Measurements from ENCODE around the gene HMCN1. TPM values are rescaled to one million over a fixed set of nuclear protein-coding genes. Genes with fewer than 3 reads are reported as not detected.

Gene HMCN1
- total RNA-seq, 1 donor from 2014 or later = 3.4 TPM

DNA sequence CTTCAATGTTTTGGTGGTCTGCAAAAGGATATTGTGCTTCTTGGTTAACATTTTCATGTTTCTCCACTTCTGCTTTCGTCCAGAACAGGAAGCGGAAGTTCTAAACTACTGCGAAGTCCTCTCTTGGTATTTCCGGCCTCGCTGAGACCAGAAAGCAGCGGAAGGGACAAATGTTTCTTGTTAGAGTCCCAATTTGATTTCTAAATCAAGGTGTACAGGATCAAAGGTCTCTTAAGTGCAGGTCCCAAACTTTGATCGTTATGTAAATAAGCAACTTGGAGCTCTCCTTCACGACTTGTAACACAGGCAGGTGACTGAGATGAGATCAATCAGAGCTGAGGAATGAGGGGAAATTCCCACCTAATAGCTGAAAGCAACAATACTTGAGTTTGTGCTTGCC, 40.1 kb upstream of the HMCN1 start:
- peak overlapping the region; percentile 83 for H3K27ac Mint-ChIP-seq
- H3K27me3 Mint-ChIP-seq = peaks cover 8% of the 10 kb centered on the region
- H3K4me1 Mint-ChIP-seq (ENCODE audit: low read depth) = peaks cover 25% of the 10 kb centered on the region
- H3K36me3 Mint-ChIP-seq (ENCODE audit: insufficient read depth) = no peaks in the 10 kb centered on the region
- H3K4me3 Mint-ChIP-seq (ENCODE audit: low read depth) = peak overlapping the region; percentile 9
- TF ChIP-seq, protein P1, sequence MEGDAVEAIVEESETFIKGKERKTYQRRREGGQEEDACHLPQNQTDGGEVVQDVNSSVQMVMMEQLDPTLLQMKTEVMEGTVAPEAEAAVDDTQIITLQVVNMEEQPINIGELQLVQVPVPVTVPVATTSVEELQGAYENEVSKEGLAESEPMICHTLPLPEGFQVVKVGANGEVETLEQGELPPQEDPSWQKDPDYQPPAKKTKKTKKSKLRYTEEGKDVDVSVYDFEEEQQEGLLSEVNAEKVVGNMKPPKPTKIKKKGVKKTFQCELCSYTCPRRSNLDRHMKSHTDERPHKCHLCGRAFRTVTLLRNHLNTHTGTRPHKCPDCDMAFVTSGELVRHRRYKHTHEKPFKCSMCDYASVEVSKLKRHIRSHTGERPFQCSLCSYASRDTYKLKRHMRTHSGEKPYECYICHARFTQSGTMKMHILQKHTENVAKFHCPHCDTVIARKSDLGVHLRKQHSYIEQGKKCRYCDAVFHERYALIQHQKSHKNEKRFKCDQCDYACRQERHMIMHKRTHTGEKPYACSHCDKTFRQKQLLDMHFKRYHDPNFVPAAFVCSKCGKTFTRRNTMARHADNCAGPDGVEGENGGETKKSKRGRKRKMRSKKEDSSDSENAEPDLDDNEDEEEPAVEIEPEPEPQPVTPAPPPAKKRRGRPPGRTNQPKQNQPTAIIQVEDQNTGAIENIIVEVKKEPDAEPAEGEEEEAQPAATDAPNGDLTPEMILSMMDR (IDR thresholded peaks at IDR 0.05; ENCODE audit: unreplicated experiment) = no peak
- peaks cover 3% of the 10 kb centered on the region for H3K9me3 Mint-ChIP-seq (ENCODE audit: low read depth)
- no peak for DNase-seq (ENCODE audit: low spot score, unreplicated experiment)

DNA sequence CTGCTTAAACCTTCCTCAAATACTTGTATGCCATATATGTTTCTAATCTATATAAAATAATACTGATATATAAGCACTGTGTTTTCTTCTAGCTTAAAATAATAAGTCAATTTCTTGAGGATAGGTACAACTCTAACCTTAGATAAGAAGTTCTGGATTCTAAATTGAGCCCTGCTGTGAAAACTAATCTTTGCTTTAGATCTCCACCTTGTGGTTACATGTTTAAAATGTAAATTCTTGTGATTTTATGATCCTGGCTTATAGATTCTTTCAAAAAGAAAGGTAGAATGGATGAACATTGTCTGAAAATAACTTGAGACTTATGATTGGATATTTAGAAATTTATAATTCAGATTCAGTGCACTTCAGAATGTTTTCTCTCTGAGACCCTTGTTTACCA, 38.9 kb upstream of the HMCN1 start:
- DNase-seq (ENCODE audit: low spot score, unreplicated experiment) = no peak
- TF ChIP-seq, protein P1 (IDR thresholded peaks at IDR 0.05; ENCODE audit: unreplicated experiment) = no peak
- Mint-ChIP-seq H3K4me1 (ENCODE audit: low read depth) (peaks cover 25% of the 10 kb centered on the region), H3K27ac (no peak overlapping the region), H3K4me3 (ENCODE audit: low read depth) (no peak overlapping the region), H3K36me3 (ENCODE audit: insufficient read depth) (no peaks in the 10 kb centered on the region), H3K27me3 (peaks cover 18% of the 10 kb centered on the region), H3K9me3 (ENCODE audit: low read depth) (peaks cover 3% of the 10 kb centered on the region)

DNA sequence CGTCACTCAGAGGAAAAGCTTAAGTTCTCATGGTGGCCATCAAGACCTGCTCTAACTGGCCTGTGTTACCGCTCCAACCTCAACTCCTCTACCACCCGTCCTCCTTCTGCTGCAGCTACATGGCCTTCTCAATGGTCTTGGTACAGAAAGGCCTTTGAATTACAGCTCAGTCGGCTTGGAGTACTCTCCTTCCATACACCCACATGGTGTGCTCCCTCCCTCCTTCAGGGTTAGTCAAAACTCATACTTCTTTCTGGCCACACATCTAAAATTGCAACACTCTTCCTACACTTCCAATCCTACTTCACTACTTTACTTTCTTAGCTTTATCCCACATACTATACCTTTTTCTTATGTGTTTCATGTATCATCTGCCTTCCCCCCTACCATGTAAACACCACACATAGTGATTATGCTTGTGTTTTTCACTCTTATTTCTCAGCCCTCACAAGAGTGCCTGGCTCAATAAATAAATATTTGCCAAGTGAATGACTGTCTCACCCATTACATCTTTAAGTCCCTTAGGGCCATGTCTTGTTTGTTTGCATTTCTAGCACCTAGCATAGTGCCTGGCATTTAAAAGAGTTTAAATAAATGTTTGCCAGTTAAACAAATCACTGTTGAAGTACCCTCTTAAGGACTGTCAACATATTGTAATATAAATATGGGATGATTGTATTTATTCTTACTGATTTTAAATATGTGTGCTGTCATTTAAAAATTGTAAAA, 37.6 kb upstream of the HMCN1 start:
- Mint-ChIP-seq H3K4me1 (ENCODE audit: low read depth) (peaks cover 25% of the 10 kb centered on the region), H3K36me3 (ENCODE audit: insufficient read depth) (no peaks in the 10 kb centered on the region), H3K27me3 (peaks cover 29% of the 10 kb centered on the region), H3K4me3 (ENCODE audit: low read depth) (no peak overlapping the region), H3K9me3 (ENCODE audit: low read depth) (peaks cover 3% of the 10 kb centered on the region), H3K27ac (no peak overlapping the region)
- DNase-seq (ENCODE audit: low spot score, unreplicated experiment) = no peak
- TF ChIP-seq, protein P1 (IDR thresholded peaks at IDR 0.05; ENCODE audit: unreplicated experiment) = no peak

DNA sequence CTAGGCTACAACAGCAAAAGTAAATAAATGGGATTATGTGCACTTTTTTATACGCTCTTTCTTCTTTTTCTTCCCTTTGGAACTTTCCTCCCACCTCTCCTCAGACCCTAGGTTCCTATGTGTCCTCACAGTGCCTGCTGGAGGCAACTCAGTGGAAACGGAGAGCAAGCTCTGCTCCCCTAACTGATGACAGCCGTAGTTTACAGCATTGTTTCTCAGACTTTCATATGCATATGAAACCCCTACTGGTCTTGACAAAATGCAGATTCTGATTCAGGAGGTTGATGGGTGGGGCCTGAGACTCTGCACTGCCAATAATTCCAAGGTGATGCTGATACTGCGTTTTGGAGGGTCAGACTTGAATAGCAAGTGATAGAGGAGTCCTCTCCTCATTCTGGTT, 34.3 kb upstream of the HMCN1 start:
- H3K27ac Mint-ChIP-seq = no peak overlapping the region
- no peak overlapping the region for H3K4me3 Mint-ChIP-seq (ENCODE audit: low read depth)
- H3K9me3 Mint-ChIP-seq (ENCODE audit: low read depth) = no peaks in the 10 kb centered on the region
- DNase-seq (ENCODE audit: low spot score, unreplicated experiment) = no peak
- H3K36me3 Mint-ChIP-seq (ENCODE audit: insufficient read depth) = no peaks in the 10 kb centered on the region
- H3K4me1 Mint-ChIP-seq (ENCODE audit: low read depth) = peaks cover 12% of the 10 kb centered on the region
- peaks cover 27% of the 10 kb centered on the region for H3K27me3 Mint-ChIP-seq
- TF ChIP-seq, protein P1 (IDR thresholded peaks at IDR 0.05; ENCODE audit: unreplicated experiment) = no peak

DNA sequence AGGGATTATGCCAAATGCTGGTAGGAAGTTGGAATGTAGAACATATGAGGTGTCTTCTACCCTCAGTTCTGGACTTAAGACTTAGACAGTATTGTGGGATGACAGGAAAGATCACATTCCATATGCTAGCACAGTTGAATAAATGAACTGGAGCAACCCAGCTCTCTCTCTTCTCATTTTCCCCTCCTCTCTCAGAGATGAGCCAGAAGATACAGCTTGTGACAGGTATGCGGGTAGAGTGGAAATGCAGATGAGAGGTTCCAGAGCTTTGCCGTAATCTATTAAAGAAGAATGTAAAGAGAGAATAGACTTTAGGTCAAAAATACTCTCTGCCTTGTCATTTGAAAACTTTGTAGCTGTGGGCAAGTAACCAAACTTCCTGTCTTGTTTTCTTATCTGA, 32.5 kb upstream of the HMCN1 start:
- Mint-ChIP-seq H3K4me1 (ENCODE audit: low read depth) (peaks cover 6% of the 10 kb centered on the region), H3K27ac (no peak overlapping the region), H3K27me3 (peaks cover 27% of the 10 kb centered on the region), H3K9me3 (ENCODE audit: low read depth) (peaks cover 1% of the 10 kb centered on the region), H3K36me3 (ENCODE audit: insufficient read depth) (no peaks in the 10 kb centered on the region), H3K4me3 (ENCODE audit: low read depth) (no peak overlapping the region)
- TF ChIP-seq, protein P1 (IDR thresholded peaks at IDR 0.05; ENCODE audit: unreplicated experiment) = no peak
- DNase-seq (ENCODE audit: low spot score, unreplicated experiment) = no peak

Data from progenitor cell of endocrine pancreas (in vitro differentiated cells).